RKO (cell line): Measurements from ENCODE around the gene SERPINA3.

Source experiments
- DNase-seq: peaks from one replicate; pipeline ENCODE4 v3.0.0-alpha.2; 2016; ENCODE audit warnings: low spot score

The SERPINA3 gene

DNA sequence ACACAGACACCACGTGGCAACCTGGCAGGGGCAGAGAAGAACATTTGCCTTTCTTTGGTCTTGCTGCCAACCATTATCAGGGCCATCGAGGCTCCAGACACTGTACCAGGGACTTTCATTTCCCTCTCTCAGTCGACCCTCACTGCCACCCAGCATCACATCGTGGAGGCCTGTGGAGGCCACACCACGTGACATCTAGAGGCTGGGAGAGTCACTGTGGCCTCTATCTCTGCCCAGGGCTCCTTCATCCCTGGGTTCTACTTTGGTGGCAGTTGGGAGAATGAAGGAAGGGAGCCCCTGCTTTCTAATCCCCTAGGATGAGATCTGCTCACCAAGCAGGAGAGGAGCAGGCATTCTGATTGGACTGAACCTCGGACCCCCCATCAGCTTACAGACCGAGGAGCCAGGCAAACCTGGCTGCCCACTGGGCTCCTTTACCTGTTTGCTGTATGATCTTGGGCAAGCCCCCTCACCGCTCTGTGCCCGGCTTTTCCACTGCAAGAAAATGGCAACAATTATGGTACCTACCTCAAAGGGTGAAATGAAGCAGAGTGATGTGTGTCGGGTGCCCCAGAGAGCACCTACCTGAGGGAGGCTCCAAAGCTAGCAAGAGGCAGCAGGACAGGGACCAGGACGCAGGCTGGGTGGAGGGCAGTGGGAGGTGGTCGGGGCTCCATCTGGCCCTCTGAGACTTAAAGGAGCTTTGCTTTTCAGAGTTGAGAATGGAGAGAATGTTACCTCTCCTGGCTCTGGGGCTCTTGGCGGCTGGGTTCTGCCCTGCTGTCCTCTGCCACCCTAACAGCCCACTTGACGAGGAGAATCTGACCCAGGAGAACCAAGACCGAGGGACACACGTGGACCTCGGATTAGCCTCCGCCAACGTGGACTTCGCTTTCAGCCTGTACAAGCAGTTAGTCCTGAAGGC is 1.8 kb downstream of the SERPINA3 start:
- no peak for DNase-seq

DNA sequence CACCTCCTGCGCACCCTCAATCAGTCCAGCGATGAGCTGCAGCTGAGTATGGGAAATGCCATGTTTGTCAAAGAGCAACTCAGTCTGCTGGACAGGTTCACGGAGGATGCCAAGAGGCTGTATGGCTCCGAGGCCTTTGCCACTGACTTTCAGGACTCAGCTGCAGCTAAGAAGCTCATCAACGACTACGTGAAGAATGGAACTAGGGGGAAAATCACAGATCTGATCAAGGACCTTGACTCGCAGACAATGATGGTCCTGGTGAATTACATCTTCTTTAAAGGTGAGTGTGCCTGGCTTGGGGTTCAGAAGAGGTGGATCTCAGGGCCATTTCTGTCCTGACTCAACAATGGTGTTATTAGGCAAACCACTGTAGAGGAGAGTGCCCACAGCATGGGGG is 2.6 kb downstream of the SERPINA3 start:
- DNase-seq: no peak

DNA sequence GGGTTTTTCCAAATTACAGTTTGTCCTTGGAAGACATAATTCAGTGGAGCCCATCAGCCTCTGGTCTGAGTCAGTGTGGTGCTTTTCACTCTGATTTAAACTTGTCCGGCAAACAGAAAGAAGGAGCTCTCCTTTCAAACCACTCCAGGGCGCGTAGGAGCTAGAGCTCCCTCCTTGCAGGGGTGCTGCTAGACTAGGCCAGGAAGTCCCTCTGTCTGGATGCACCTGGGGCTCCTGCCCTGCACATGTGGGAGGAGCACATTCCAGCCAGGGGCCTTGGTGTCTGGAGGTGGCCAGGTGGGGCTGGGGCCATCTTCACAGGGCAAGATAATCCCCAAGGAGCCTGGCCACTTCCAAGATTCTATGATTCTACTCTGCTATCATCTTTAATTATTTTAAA is 3.1 kb downstream of the SERPINA3 start:
- DNase-seq: no peak

DNA sequence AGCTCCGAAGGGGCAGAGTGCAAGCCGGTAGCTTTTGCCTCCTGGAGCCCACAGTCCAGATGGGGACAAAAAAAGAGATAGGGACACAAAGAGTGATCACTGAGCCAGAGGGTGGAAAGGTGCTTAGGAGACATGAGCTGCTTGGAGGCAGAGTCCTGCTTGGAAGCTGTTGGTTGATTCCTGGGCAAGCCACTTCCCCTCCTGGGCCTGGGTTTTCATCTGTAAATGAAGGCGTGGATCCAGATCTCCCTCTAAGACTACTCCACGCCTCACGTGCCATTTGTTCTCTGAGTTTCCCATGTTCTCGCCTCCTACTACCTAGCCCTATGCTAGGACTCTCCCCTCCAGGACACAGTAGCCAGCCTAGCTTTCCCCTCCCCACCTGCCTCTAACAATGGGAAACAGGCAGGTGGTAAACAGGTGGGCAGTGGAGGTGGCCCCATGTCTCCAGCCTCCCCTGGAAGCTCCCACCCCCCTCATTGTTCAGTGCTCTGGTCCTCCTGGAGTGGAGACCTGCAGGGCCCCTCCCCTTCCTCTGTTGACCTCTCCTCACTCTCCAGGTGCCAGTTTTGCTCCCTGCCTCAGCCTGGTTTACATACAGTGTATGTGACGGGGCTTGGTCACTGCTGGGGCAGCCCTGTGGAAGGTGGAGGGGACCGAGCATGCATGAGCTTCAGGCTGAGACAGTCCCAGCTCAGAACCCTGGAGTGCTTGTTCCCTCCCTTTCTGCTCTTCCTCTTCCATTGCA is 3.8 kb downstream of the SERPINA3 start:
- DNase-seq: no peak

DNA sequence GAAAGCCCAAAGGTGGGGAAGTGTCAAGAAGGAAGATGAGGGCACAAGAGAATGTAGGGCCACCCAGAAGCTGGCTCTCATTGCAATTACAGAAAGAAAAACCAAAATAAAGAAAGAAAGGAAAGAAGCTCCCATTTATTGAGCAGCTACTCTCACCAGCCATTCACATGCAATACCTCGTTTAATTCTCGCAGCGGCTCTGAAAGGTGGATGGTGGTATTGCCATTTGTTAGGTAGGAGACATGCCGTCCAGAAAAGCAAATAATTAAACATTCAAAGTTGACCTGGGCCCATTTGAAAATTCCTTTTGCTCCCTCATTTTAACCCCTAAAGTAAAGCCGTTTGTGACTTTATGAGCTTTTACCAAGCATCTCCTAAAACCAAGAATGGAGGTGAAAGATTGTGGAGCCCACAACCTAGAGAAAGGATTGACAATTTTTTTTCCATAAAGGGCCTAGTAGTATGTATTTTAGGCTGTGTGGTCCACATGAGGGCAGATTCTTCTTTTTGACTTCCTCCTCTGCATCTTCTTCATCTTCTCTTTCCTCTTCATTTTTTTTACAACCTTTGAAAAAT is 5.3 kb downstream of the SERPINA3 start:
- DNase-seq: no peak

DNA sequence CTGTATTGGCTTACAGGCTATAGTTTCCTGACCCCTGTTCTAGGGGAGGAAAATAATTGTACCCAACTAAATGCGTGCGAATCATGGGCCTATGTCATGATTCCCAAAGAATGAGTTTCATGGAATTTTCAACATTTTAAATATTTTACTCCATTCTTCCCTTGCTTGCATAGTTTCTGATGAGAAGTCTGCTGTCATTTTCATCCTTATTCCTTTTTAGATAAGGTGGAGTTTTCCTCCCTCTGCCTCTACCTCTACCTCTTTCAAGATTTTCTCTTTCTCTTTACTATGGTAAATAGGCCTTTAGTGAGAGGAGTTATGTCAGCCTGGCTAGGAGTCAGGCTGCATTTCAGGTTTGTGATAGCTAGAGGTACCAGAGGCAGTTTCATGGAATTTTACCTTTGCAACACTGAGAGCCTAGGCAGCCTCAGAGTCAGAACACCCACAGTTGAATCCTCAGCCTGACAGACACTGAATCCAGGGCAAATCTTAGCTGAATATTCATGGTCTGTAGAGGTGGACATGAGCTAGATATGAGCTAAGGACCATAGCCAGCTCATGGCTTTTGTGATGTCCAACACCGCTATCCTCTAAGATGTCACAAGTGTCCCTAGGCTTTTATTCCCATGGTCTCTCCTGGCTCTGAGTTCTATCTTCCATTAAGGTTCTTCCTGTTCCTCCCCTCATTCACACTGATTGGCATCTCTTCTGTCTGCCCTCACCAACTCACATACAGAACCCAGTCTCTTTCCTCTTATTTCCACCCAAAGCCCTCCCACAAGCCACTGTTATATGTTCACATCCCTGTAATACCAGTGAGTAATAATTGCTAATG is 6.0 kb downstream of the SERPINA3 start:
- DNase-seq: no peak

DNA sequence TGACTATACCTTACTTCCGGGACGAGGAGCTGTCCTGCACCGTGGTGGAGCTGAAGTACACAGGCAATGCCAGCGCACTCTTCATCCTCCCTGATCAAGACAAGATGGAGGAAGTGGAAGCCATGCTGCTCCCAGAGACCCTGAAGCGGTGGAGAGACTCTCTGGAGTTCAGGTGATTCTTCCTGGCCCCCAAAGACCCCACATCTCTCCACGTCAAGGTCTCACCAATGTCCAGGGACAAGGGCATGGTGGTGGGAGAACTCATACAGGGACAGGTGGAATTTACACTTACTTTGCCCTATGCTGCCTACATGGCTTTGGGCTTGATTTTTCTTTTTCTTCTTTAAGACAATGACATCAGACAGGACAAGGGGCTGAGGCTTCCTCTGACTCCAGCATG is 7.1 kb downstream of the SERPINA3 start:
- no peak for DNase-seq

DNA sequence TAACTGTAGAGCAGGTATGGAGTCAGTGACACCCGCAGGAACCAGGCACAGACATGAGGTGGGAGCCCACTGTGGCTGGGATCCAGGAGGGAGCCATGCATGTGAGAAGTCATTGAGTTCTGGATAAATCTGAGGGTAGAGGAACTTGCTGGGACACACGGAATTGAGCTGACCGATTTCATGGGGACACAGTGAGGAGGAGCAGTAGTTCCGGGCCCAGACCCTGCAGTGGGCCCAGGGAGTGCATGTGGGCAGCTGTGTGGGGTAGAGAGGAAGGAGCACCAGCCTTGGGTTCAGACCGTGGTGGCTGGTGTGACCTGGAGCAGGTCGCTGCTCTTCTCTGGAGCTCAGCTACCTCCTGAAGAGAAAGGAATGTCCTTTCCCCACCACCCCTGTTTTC is 8.4 kb downstream of the SERPINA3 start:
- DNase-seq: no peak

DNA sequence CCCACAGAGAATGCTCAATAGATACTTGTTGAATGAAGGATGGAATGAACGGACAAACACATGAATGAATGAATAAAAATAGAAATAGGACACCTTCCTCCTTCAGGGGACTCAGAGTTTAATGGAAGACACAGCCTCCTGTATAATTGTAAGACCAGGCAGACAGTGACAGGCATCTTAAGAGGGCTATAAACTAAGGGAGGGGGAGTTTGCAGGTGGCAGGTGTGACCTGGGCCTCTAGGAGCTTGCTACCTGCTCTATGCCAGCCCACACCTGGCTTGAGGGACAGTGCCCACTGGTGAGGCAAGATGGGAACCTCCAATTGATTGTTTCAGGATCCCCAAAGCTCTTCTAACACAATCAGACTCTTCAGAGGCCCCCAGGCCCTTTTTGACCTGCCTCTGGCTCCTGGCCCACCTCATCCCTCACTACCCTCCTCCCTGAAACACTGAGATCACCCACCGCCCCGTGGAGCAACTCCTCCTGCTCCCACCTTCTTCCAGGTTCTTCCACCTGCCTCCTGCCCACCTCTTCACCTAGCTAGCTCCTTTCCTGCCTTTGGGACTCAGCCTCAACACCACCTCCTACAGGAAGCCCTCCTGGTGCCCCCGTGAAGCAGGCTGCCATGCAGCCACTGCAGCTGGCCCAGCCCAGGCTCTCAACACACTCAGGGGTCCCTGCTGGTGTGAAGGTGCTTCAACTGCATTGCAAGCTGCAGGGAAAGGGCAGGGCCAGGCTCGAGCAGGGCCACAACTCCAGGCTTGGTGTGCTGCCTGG is 9.4 kb downstream of the SERPINA3 start:
- no peak for DNase-seq

DNA sequence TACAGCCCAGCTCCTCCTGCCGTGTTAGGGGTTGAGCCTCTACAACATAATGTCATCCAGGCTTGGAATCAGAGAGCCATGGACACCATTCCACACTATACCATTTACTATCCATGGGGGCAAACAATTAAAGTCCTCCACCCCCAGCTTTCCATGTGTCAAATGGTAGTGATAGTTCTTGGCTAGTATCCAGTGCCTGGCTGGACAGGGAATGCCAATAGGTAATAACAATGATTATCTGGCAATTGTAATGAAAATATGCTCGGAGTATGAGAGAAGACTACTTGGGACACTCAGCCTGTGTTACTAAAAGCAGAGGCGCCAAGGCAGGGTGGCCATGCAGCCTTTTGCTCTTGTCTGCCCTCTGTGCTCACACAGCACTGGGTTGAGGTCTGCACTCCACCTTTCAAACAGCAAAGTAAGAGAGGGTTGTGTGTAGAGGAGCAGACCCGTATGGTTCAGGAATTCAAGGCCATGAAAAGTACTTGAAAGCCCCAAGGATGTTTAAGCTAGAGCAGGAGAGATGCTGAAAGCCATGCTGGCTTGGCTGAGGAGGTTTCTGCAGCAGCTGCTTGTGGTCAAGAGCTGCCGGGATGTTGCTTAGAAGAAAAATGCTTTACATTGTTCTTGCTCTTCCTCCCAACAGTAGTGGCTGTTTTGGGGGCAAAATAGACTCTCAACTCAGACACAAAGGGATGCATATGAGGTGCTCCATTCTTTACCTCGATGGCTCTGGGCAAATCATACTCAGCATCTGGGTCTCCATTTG is 10.6 kb downstream of the SERPINA3 start:
- DNase-seq: no peak

DNA sequence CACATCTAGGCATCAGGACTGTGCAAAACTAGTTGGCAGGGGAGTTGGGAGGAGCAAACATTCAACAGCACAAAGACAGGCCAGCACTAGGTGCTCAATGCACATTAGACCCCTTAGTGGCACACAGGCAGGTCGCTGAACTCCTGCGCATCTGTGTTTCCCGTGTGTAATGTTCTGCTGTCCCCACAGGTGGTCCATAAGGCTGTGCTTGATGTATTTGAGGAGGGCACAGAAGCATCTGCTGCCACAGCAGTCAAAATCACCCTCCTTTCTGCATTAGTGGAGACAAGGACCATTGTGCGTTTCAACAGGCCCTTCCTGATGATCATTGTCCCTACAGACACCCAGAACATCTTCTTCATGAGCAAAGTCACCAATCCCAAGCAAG is 11.2 kb downstream of the SERPINA3 start:
- DNase-seq: no peak

DNA sequence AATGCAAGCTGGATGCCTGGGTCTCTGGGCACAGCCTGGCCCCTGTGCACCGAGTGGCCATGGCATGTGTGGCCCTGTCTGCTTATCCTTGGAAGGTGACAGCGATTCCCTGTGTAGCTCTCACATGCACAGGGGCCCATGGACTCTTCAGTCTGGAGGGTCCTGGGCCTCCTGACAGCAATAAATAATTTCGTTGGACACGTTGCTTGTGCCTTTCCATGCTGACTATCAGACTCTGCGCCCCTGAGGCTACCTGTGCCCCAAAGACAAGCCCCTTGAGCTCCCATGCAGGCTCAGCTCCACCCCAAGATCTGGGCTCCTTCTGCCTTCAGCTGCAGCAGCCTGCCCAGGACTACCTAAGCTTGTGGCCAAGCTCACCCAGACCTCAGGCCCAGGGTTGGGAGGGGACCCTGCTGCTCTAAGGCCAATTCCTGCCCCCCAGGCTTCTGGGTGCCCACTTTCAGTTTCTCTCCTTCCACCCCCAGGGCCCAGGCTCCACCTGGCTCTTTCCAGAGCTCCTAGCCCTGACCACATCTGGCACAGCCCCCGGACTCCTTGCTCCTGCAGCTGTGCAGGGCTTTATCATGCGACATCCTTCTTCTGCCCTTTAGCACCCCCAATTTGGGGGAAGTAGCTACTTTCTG is 11.8 kb downstream of the SERPINA3 start:
- DNase-seq: no peak

DNA sequence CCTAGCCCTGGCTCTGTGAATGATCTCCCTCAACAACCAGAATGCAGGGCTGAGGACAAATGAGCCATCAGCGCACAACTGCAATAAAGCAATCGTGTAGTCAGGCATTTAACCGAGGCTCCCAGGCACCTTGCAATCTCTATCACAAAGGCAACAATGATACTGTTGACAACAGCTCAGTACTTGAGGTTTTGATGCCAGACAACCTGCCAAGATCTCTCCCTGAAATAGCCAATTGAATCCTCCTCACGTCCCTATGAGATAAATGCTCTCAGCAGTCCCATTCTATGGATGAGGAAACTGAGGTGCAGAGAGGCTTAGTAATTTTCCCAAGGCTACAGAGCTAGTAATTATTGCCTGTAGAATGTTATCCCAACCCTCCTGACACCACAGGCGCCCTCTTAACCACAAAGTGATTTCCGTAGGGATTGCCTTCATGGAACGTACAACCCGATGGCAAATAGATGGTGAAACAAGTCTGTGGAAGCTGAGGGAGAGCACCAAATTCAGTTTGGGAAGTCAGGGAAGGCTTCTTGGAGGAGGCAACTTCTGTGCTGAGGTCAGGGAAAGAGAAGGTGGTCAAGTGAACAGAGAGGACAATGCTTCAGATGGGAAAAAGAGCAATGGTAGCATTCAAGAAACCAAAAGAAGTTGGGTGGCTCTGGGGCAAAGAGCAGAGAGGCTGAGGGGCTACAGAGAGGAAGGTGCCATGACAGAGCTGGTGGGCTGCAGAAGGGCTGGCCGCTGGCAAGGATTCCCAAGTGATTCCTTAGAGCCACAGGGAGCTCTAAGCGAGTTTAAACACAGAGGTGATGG is 12.6 kb downstream of the SERPINA3 start:
- no peak for DNase-seq

DNA sequence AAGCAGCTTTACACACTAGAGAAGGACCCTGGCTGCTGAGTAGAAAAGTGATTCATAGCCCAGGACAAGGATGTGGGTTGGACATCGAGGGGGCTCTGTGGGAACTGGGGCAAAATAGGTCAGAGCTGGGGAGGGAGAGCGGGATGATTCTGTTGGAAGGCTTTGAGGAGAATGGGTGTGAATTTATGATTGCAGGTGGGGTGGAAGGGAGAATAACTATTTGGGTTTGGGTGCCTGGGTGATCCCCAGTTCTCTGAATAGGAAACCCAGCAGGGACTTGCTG is 13.1 kb downstream of the SERPINA3 start:
- DNase-seq: no peak

DNA sequence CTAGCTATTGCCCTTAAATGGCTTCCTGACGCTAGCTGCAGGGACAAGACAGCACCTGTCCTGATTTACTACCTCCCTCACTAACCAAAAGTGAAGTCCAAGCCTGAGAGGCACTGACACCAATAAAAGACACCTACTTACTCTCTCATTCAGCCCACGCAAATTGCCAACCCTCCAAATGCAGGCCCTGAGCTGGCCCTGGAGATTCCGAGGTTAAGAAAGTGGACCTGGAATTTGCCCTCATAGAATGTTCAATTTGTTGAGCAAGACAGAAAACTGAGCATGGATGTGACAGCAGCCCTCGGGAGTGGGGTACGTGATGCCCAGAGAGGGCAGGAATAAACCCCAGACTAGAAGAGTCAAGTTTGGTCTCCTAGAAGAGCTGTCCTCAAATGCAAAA is 16.4 kb downstream of the SERPINA3 start:
- no peak for DNase-seq

DNA sequence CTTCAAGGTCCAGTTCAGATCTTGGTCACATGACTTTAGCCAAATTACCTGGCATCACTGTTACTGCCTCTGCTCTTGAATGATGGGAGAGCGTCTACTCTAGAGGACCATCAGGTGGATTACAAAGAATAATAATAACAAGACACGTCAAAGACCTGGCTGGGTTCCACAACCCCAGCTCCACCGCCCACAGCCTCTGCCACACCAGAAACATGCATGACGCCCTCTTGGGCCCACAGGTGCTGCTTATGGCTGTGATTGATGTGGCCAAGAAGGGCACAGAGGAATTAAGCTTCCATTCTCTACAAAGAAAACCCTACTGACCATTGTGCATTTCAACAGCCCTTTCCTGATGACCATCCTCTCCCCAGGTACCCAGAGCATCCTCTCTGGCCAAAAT is 18.2 kb downstream of the SERPINA3 start:
- no peak for DNase-seq

DNA sequence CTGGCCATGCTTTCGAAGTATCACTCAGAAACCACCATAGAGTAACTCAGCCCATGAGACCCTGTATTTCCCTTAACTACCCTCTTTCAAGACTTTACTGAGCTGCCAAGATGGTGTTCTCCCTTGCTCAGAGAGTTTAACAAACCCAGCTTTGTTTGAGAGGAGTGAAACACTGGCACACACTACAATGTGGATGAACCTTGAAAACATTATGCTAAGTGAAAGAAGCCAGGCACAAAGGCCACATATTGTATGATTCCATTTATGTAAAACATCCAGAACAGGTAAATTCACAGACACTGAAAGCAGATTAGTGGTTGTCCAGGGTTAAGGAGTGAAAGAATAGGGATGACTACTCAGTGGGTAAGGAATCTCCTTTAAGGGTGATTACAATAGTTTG is 18.9 kb downstream of the SERPINA3 start:
- no peak for DNase-seq

DNA sequence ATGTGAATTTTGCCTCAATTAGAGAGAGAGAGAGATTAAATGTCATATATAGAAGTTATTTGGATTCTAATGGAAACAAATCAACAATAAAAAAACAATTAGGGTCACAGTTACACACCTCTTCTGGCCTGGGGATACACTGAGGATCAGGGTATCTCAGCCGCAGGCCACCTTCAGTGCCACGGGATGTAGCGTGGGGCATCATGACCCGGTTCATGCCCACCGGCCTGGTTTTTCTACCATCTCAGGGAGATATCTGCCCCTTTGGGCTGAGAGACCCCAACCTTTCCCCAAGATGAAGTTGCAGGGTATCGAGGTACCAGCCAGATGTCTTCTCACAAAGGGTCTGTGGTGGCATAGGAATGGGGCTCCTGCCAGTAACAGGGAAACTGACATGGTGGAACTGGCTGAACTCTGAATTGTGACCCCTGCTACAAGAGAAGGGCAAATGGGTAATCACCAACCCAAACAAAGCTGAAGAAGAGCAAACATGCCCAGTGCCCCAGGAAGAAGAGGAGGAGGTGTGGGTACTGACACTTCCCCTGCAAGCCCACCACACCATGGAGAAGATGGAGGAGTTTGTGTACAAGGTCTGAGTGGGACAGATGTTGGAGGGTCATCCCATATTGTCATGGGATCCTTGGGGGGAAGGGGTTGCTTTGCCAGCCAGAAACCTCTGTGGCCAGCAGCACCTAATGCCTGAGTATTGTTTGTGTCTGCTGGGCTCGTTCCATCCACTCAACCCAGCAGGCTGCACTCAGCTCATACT is 19.5 kb downstream of the SERPINA3 start:
- no peak for DNase-seq

DNA sequence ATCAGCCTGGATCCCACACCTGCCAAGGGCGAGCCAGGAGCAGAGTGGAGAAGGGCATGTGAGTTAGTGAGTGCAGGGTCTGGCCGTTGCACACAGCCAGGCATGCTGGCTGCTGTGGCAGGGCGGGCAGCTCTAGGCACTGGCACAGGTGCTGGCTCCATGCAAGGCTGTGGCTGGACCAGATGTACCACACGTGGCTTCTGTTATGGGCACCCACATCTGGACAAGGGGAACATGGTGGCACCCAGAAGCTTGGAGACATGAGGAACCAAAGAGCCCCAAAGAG is 20.1 kb downstream of the SERPINA3 start:
- no peak for DNase-seq
